Thyroid gland (tissue), 4 donors: ENCODE data around the gene PRR3. TPM values are rescaled to one million over a fixed set of nuclear protein-coding genes. Genes with fewer than 3 reads are reported as not detected.
"Not testable (repeated sequence)": the region's sequence is repeated elsewhere in the genome, so short reads cannot be mapped to it uniquely, and the experiment has no call there.

Experiments used
- DNase-seq, 2 donors: peaks; one replicate each; pipeline ENCODE4 v3.0.0-alpha.2; 2019
- H3K27ac ChIP-seq, 3 donors: fragments of 200-600 bp; sonication (generic); 1 replicate in 2 of 3; 2 replicates in 1 of 3; pipeline ENCODE4 v1.5.1; 2016 to 2019; ENCODE audit warnings: mild to moderate bottlenecking in 1 of 3, moderate library complexity in 1 of 3
- H3K27me3 ChIP-seq: fragments of 200-600 bp; sonication (generic); one replicate; pipeline ENCODE4 v1.5.1; 2019
- H3K36me3 ChIP-seq, 2 donors: fragments of 200-600 bp; sonication (generic); one replicate each; pipeline ENCODE4 v1.5.1; 2016 to 2019
- H3K4me1 ChIP-seq, 2 donors: fragments of 200-600 bp; sonication (generic); one replicate each; pipeline ENCODE4 v1.5.1; 2017 to 2019
- H3K4me3 ChIP-seq, 3 donors: fragments of 200-600 bp; sonication (generic); replicated peaks in 1 of 3; 1 replicate in 2 of 3; 2 replicates in 1 of 3; pipeline ENCODE4 v1.5.1; 2016; ENCODE audit warnings: mild to moderate bottlenecking in 1 of 3
- H3K9me3 ChIP-seq: fragments of 200-600 bp; sonication (generic); one replicate; pipeline ENCODE4 v1.5.1; 2017
- POLR2A ChIP-seq, 2 donors: fragments of 450-650 bp; IDR thresholded peaks; one replicate each; pipeline ENCODE4 v1.6.1; 2017; ENCODE audit warnings: antibody characterized with exemption in 2 of 2, mild to moderate bottlenecking in 2 of 2, moderate library complexity in 1 of 2
- WGBS, 2 donors: methylation state at CpG; one replicate each; pipeline ENCODE4 v1.1.5; 2017; 5-methylcytosine and 5-hydroxymethylcytosine counted together
- intact Hi-C: fragments of 100-400 bp; cut with DNase I; formaldehyde crosslinking; loops from one replicate; pipeline ENCODE4 v1.15.1; 2023
- total RNA-seq, 4 donors: library from RNA; depleted of rRNA; stranded (reverse); fragments of >200 nt; gene quantifications; one replicate each; pipeline ENCODE4 v1.2.3, GENCODE V29; 2016
- TF ChIP-seq, protein P1 (sequence below), 6 experiments: fragments of 200-600 bp in 3 of 6; fragments of 450-650 bp in 3 of 6; sonication (generic) in 3 of 6; IDR thresholded peaks; one replicate each; pipeline ENCODE4 v1.5.1; 2016 to 2019; ENCODE audit warnings: antibody characterized with exemption in 6 of 6, mild to moderate bottlenecking in 2 of 6, inconsistent platforms in 1 of 6, moderate library complexity in 1 of 6

PRR3 gene
- total RNA-seq, 4 donors from 2014 or later: 7.4 to 18.0 (median 12.2) TPM

DNA sequence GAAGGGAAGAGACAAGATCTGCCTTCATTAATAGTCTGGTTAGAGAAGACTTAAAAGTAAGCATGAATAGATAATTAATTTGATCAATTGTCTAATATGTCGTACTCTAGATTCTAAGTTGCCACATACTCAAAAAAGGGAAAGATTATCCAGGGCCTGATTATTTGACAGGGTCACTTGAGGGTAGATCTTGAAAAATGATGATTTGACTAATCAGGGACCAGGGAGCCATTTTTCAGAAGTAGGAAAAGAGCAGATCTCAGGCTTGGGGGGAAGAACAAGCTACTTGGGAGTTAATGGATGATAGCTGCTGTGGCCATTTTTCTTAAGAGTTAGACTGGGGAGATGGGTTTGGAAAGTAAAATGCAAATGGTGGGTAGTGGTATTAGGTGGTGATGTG is 35.2 kb downstream of the PRR3 start:
- intact Hi-C loops: no loop called here
- no peaks in the 10 kb centered on the region for H3K27me3 ChIP-seq
- 93 to 96% methylated on average over 1 of the region's 1 CpG for WGBS, 2 donors
- DNase-seq: no peak
- H3K36me3 ChIP-seq: peaks cover 29 to 50% of the 10 kb centered on the region in 2 donors
- H3K4me1 ChIP-seq: peaks cover 6 to 7% of the 10 kb centered on the region in 2 donors
- TF ChIP-seq, protein P1, sequence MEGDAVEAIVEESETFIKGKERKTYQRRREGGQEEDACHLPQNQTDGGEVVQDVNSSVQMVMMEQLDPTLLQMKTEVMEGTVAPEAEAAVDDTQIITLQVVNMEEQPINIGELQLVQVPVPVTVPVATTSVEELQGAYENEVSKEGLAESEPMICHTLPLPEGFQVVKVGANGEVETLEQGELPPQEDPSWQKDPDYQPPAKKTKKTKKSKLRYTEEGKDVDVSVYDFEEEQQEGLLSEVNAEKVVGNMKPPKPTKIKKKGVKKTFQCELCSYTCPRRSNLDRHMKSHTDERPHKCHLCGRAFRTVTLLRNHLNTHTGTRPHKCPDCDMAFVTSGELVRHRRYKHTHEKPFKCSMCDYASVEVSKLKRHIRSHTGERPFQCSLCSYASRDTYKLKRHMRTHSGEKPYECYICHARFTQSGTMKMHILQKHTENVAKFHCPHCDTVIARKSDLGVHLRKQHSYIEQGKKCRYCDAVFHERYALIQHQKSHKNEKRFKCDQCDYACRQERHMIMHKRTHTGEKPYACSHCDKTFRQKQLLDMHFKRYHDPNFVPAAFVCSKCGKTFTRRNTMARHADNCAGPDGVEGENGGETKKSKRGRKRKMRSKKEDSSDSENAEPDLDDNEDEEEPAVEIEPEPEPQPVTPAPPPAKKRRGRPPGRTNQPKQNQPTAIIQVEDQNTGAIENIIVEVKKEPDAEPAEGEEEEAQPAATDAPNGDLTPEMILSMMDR (IDR thresholded peaks at IDR 0.05): no peak
- no peak for TF ChIP-seq POLR2A (IDR thresholded peaks at IDR 0.05)
- H3K27ac ChIP-seq: peak overlapping the region in 1 of 3 donors; percentile 73
- H3K4me3 ChIP-seq: no peak overlapping the region
- no peaks in the 10 kb centered on the region for H3K9me3 ChIP-seq

DNA sequence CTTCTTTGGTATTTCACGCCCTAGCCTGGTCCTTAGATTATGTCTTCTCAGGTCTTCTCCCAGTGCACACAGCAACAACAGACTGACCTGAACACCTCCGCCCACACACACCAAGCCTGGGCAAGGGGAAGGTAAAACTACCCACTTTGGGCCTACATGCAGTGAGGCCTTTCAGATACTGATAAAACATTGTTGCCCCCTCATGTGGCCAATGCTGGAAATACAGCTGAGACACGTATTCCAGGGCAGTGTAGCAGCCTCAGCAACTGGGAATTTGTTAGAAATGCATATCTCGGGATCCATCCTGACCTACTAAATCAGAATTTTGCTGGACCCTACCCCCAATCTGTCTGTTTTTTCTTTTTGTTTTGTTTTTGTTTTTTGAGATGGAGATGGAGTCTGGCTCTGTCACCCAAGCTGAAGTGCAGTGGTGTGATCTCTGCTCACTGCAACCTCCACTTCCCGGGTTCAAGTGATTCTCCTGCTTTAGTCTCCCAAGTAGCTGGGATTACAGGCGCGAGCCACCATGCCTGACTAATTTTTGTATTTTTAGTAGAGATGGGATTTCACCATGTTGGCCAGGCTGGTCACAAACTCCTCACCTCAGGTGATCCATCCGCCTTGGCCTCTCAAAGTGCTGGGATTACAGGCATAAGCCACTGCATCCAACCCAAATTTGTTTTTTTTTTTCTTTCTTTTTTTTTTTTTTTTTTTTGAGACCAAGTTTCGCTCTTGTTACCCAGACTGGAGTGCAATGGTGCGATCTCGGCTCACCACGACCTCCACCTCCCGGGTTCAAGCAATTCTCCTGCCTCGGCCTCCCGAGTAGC is 40.4 kb downstream of the PRR3 start:
- DNase-seq: peak; percentile 81 to 89
- H3K36me3 ChIP-seq: peaks cover 15 to 31% of the 10 kb centered on the region in 2 donors
- H3K4me1 ChIP-seq, H3K27me3 ChIP-seq, H3K4me3 ChIP-seq, H3K9me3 ChIP-seq, intact Hi-C loops: not testable (repeated sequence)
- TF ChIP-seq, protein P1 (IDR thresholded peaks at IDR 0.05): peak; percentile 71 to 86 (median 76)
- H3K27ac ChIP-seq: peak overlapping the region in 1 of 3 donors; percentile 17
- WGBS, 2 donors: 70 to 72% methylated on average over 15 of the region's 15 CpGs

DNA sequence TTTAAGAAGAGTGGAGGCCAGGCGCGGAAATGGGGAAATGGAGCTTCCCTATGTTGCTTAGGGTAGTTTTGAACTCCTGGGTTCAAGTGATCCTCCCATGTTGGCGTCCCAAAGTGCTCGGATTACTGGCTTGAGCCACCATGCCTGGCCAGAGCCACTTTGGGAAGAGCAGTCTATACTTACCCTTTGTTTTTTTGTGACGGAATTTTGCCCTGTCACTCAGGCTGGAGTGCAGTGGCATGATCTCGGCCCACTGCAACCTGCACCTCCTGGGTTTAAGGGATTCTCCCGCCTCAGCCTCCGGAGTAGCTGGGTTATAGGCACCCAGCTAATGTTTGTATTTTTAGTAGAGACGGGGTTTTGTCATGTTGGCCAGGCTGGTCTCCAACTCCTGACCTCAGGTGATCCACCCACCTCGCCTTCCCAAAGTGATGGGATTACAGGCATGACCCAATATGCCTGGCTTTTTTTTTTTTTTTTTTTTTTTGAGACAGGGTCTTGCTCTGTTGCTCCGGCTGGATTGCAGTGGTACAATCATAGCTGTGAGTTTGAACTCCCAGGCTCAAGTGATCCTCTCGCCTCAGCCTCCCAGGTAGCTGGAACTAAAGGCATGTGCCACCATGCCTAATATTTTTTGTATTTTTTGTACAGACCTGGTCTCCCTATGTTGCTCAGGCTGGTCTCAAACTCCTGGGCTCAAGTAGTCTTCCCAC is 42.0 kb downstream of the PRR3 start:
- Histone ChIP-seq H3K4me3 (no peak overlapping the region), H3K27me3 (no peaks in the 10 kb centered on the region), H3K9me3 (no peaks in the 10 kb centered on the region), H3K4me1 (peaks cover 4 to 9% of the 10 kb centered on the region in 2 donors), H3K27ac (no peak overlapping the region), H3K36me3 (peaks cover 31 to 44% of the 10 kb centered on the region in 2 donors)
- WGBS, 2 donors: 79 to 84% methylated on average over 11 to 12 of the region's 12 CpGs
- DNase-seq: no peak
- intact Hi-C loops: no loop called here
- TF ChIP-seq, protein P1 (IDR thresholded peaks at IDR 0.05): no peak
- TF ChIP-seq POLR2A (IDR thresholded peaks at IDR 0.05): no peak

DNA sequence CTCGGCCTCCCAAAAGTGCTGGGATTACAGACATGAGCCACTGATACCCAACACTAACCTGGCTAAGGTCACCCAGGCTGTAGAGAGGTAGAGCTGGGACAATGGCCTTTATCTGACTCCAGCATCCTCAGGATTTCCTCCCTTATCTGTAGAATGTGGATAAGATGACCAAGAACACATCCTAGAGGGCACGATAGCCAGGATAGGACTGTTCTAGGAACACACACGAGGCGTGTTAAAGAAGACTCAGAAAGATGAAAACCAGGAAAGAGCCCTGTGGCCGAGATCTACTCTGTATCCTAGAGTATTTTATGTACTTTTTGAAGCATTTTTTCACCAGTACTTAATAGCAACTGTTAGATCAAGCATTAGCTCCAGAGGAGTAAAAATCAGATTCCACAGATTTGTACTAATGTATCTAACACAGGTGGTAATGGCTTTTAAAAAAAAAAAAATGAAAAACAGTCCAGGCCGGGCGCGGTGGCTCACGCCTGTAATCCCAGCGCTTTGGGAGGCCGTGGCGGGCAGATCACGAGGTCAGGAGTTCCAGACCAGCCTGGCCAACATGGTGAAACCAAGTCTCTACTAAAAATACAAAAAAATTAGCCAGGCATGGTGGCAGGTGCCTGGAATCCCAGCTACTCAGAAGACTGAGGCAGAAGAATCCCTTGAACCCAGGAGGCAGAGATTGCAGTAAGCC is 42.7 kb downstream of the PRR3 start:
- no peak for DNase-seq
- 86 to 88% methylated on average over 13 of the region's 13 CpGs for WGBS, 2 donors
- TF ChIP-seq POLR2A (IDR thresholded peaks at IDR 0.05): no peak
- TF ChIP-seq, protein P1 (IDR thresholded peaks at IDR 0.05): no peak
- Histone ChIP-seq H3K27me3 (no peaks in the 10 kb centered on the region), H3K4me3 (no peak overlapping the region), H3K9me3 (no peaks in the 10 kb centered on the region), H3K27ac (no peak overlapping the region), H3K4me1 (peaks cover 4 to 9% of the 10 kb centered on the region in 2 donors), H3K36me3 (peaks cover 38 to 46% of the 10 kb centered on the region in 2 donors)
- intact Hi-C loops: no loop called here
